NT2/D1 (cell line): ENCODE results near the gene GCNT1.
"Not testable (repeated sequence)": the region's sequence is repeated elsewhere in the genome, so short reads cannot be mapped to it uniquely, and the experiment has no call there.

ENCODE experiments used
- DNase-seq: peaks from one replicate; pipeline ENCODE4 v3.0.0-alpha.2; 2011; ENCODE audit warnings: low read depth, low spot score
- H3K27me3 ChIP-seq: 2 replicates; pipeline ENCODE4 v1.6.0; 2011; ENCODE audit warnings: mild to moderate bottlenecking; ENCODE audit not compliant: insufficient read length, insufficient read depth
- H3K36me3 ChIP-seq: 2 replicates; pipeline ENCODE4 v1.6.1; 2011; ENCODE audit warnings: mild to moderate bottlenecking, low read length, mixed read lengths; ENCODE audit not compliant: insufficient read depth, insufficient read length
- H3K4me1 ChIP-seq: 2 replicates; pipeline ENCODE4 v1.5.1; 2011; ENCODE audit not compliant: insufficient read depth, insufficient read length
- H3K4me3 ChIP-seq: 2 replicates; pipeline ENCODE4 v1.5.1; 2011; ENCODE audit warnings: low read depth; ENCODE audit not compliant: insufficient read length
- H3K9ac ChIP-seq: 2 replicates; pipeline ENCODE4 v1.6.0; 2011; ENCODE audit warnings: low read depth; ENCODE audit not compliant: insufficient read length
- H3K9me3 ChIP-seq: 2 replicates; pipeline ENCODE4 v1.5.1; 2011; ENCODE audit warnings: mild to moderate bottlenecking, low read length; ENCODE audit not compliant: insufficient read depth
- SUZ12 ChIP-seq: IDR thresholded peaks from 2 replicates; pipeline ENCODE4 v1.6.1; 2011; ENCODE audit not compliant: insufficient read length, insufficient read depth; ENCODE audit errors: extremely low read depth
- YY1 ChIP-seq: IDR thresholded peaks from 2 replicates; pipeline ENCODE4 v1.6.1; 2011; ENCODE audit not compliant: insufficient read length, insufficient read depth
- ZNF274 ChIP-seq: IDR thresholded peaks from 2 replicates; pipeline ENCODE4 v1.6.1; 2011; ENCODE audit warnings: mild to moderate bottlenecking, low read depth, low read length

The GCNT1 gene

GRCh38 chr9:76528642-76529190 lies 69.7 kb downstream of the GCNT1 start:
- no peak for DNase-seq
- Histone ChIP-seq H3K36me3 (no peaks in the 10 kb centered on the region), H3K9ac (no peak overlapping the region), H3K9me3 (peaks cover 9% of the 10 kb centered on the region; the same call in 1 of the 2 replicates), H3K4me1 (peaks cover 3% of the 10 kb centered on the region), H3K27me3 (no peaks in the 10 kb centered on the region), H3K4me3 (no peak overlapping the region)
- TF ChIP-seq YY1 (no peak), SUZ12 (no peak)

- Histone ChIP-seq H3K4me3 (no peak overlapping the region), H3K9ac (no peak overlapping the region), H3K4me1 (peaks cover 3% of the 10 kb centered on the region), H3K27me3 (no peaks in the 10 kb centered on the region), H3K9me3 (peaks cover 9% of the 10 kb centered on the region; the same call in 1 of the 2 replicates), H3K36me3 (no peaks in the 10 kb centered on the region)
- DNase-seq: no peak
- TF ChIP-seq YY1 (no peak), SUZ12 (no peak), ZNF274 (no peak)
These were observed 70.7 kb downstream of the GCNT1 start for GRCh38 chr9:76529653-76530052.

- TF ChIP-seq YY1: no peak
- TF ChIP-seq ZNF274: no peak
- TF ChIP-seq SUZ12: no peak
- no peak for DNase-seq
- peaks cover 3% of the 10 kb centered on the region for H3K4me1 ChIP-seq
- H3K27me3 ChIP-seq: no peaks in the 10 kb centered on the region
- H3K9ac ChIP-seq: no peak overlapping the region
- no peak overlapping the region for H3K4me3 ChIP-seq
- H3K36me3 ChIP-seq: no peaks in the 10 kb centered on the region
- peaks cover 9% of the 10 kb centered on the region; the same call in 1 of the 2 replicates for H3K9me3 ChIP-seq
These were observed 71.6 kb downstream of the GCNT1 start for GRCh38 chr9:76530458-76531110.

GRCh38 chr9:76531231-76531780 lies 72.3 kb downstream of the GCNT1 start:
- no peak for TF ChIP-seq ZNF274
- TF ChIP-seq SUZ12: no peak
- no peak for TF ChIP-seq YY1
- no peaks in the 10 kb centered on the region for H3K36me3 ChIP-seq
- H3K27me3 ChIP-seq: no peaks in the 10 kb centered on the region
- DNase-seq: no peak
- peaks cover 9% of the 10 kb centered on the region; the same call in 1 of the 2 replicates for H3K9me3 ChIP-seq
- no peak overlapping the region for H3K4me3 ChIP-seq
- H3K4me1 ChIP-seq: peaks cover 3% of the 10 kb centered on the region
- H3K9ac ChIP-seq: no peak overlapping the region

- not testable (repeated sequence) for H3K36me3 ChIP-seq, H3K4me3 ChIP-seq, H3K27me3 ChIP-seq, H3K4me1 ChIP-seq, H3K9ac ChIP-seq, H3K9me3 ChIP-seq
- peak; percentile 15 for DNase-seq
These were observed 73.9 kb downstream of the GCNT1 start for GRCh38 chr9:76532877-76533276.

- no peak overlapping the region for H3K4me3 ChIP-seq
- no peak overlapping the region for H3K9ac ChIP-seq
- no peaks in the 10 kb centered on the region for H3K9me3 ChIP-seq
- no peaks in the 10 kb centered on the region for H3K27me3 ChIP-seq
- peaks cover 3% of the 10 kb centered on the region for H3K4me1 ChIP-seq
- no peaks in the 10 kb centered on the region for H3K36me3 ChIP-seq
- DNase-seq: no peak
- TF ChIP-seq YY1: no peak
- TF ChIP-seq ZNF274: no peak
- TF ChIP-seq SUZ12: no peak
These were observed 75.0 kb downstream of the GCNT1 start for GRCh38 chr9:76534026-76534425.

- H3K36me3 ChIP-seq: no peaks in the 10 kb centered on the region
- H3K4me3 ChIP-seq: no peak overlapping the region
- peaks cover 3% of the 10 kb centered on the region for H3K4me1 ChIP-seq
- TF ChIP-seq ZNF274: no peak
- TF ChIP-seq YY1: no peak
- TF ChIP-seq SUZ12: no peak
- H3K27me3 ChIP-seq: no peaks in the 10 kb centered on the region
- no peak for DNase-seq
- no peaks in the 10 kb centered on the region for H3K9me3 ChIP-seq
- no peak overlapping the region for H3K9ac ChIP-seq
These were observed 78.2 kb downstream of the GCNT1 start for GRCh38 chr9:76537150-76537646.
